ENCODE measurements around the gene PDK2.
A peak's percentile ranks its signal among the peaks of the same experiment; 100 is the strongest.

The PDK2 gene

GRCh38 chr17:50125420-50125997 is 30.4 kb downstream of the PDK2 start:
- Mint-ChIP-seq H3K4me3 (no peak overlapping the region), H3K9me3 (no peaks in the 10 kb centered on the region), H3K36me3 (peaks cover 14% of the 10 kb centered on the region), H3K27ac (no peak overlapping the region), H3K4me1 (peaks cover 17% of the 10 kb centered on the region)
- DNase-seq (ENCODE audit: low spot score in 2 of 2), result no peak
- ATAC-seq, result no peak

GRCh38 chr17:50127697-50128361 is 32.7 kb downstream of the PDK2 start:
- peaks cover 25% of the 10 kb centered on the region for H3K36me3 Mint-ChIP-seq
- no peak overlapping the region for H3K27ac Mint-ChIP-seq
- H3K4me3 Mint-ChIP-seq, result no peak overlapping the region
- ATAC-seq (no peak), DNase-seq (ENCODE audit: low spot score in 2 of 2) (no peak)
- H3K4me1 Mint-ChIP-seq, result peaks cover 38% of the 10 kb centered on the region
- no peaks in the 10 kb centered on the region for H3K9me3 Mint-ChIP-seq

GRCh38 chr17:50128441-50129352 is 33.5 kb downstream of the PDK2 start:
- ATAC-seq (no peak), DNase-seq (ENCODE audit: low spot score in 2 of 2) (no peak)
- peak overlapping the region; percentile 67 for H3K4me3 Mint-ChIP-seq
- peaks cover 38% of the 10 kb centered on the region for H3K4me1 Mint-ChIP-seq
- peak overlapping the region; percentile 50 for H3K27ac Mint-ChIP-seq
- H3K36me3 Mint-ChIP-seq, result peaks cover 31% of the 10 kb centered on the region
- H3K9me3 Mint-ChIP-seq, result no peaks in the 10 kb centered on the region

GRCh38 chr17:50129353-50129727 is 34.2 kb downstream of the PDK2 start:
- Mint-ChIP-seq H3K4me1 (peaks cover 43% of the 10 kb centered on the region), H3K9me3 (no peaks in the 10 kb centered on the region), H3K36me3 (peaks cover 38% of the 10 kb centered on the region), H3K27ac (no peak overlapping the region), H3K4me3 (peak overlapping the region; percentile 67)
- ATAC-seq (peak; percentile 1), DNase-seq (ENCODE audit: low spot score in 2 of 2) (no peak)

- peak; percentile 69 for ATAC-seq
- no peaks in the 10 kb centered on the region for H3K9me3 Mint-ChIP-seq
- peak within 1 kb of the TSS; percentile 67 for H3K4me3 Mint-ChIP-seq
- peaks cover 42% of the 10 kb centered on the region for H3K36me3 Mint-ChIP-seq
- DNase-seq (ENCODE audit: low spot score in 2 of 2), result peak in 1 of 2 donors; percentile 69
- H3K27ac Mint-ChIP-seq, result peak within 1 kb of the TSS; percentile 88
- peaks cover 43% of the 10 kb centered on the region for H3K4me1 Mint-ChIP-seq
Measured at GRCh38 chr17:50129728-50130558, 34.8 kb downstream of the PDK2 start, which contains the start of gene SAMD14. Gene SAMD14, minus strand, starts transcription at chr17:50130160. Its CDS starts 5,201 bp downstream, at chr17:50124959.

GRCh38 chr17:50130559-50131305 is 35.6 kb downstream of the PDK2 start:
- Mint-ChIP-seq H3K27ac (peak overlapping the region; percentile 88), H3K9me3 (no peaks in the 10 kb centered on the region), H3K4me3 (peak overlapping the region; percentile 67), H3K4me1 (peaks cover 43% of the 10 kb centered on the region), H3K36me3 (peaks cover 47% of the 10 kb centered on the region)
- ATAC-seq (peak; percentile 4), DNase-seq (ENCODE audit: low spot score in 2 of 2) (no peak)

- Mint-ChIP-seq H3K4me3 (no peak overlapping the region), H3K4me1 (peaks cover 52% of the 10 kb centered on the region), H3K36me3 (peaks cover 63% of the 10 kb centered on the region), H3K27ac (peak overlapping the region; percentile 88), H3K9me3 (no peaks in the 10 kb centered on the region)
- no peak for DNase-seq (ENCODE audit: low spot score in 2 of 2)
- no peak for ATAC-seq
Measured at GRCh38 chr17:50132104-50132794, 37.1 kb downstream of the PDK2 start.

- ATAC-seq, result no peak
Measured at GRCh38 chr17:50133028-50133768, 38.0 kb downstream of the PDK2 start.

GRCh38 chr17:50133769-50134099 is 38.6 kb downstream of the PDK2 start:
- Mint-ChIP-seq H3K36me3 (peaks cover 72% of the 10 kb centered on the region), H3K4me1 (peaks cover 48% of the 10 kb centered on the region)
- no peak for ATAC-seq

More at GRCh38 chr17:50133028-50133768, 38.0 kb downstream of the PDK2 start:
- H3K4me1 Mint-ChIP-seq, result peaks cover 53% of the 10 kb centered on the region
- DNase-seq (ENCODE audit: low spot score in 2 of 2), result no peak
- no peak overlapping the region for H3K4me3 Mint-ChIP-seq
- peaks cover 72% of the 10 kb centered on the region for H3K36me3 Mint-ChIP-seq
- H3K9me3 Mint-ChIP-seq, result no peaks in the 10 kb centered on the region
- H3K27ac Mint-ChIP-seq, result no peak overlapping the region

GRCh38 chr17:50134206-50135110 is 39.3 kb downstream of the PDK2 start:
- Mint-ChIP-seq H3K4me3 (no peak overlapping the region), H3K4me1 (peaks cover 47% of the 10 kb centered on the region), H3K36me3 (peaks cover 76% of the 10 kb centered on the region), H3K27ac (no peak overlapping the region), H3K9me3 (no peaks in the 10 kb centered on the region)
- no peak for DNase-seq (ENCODE audit: low spot score in 2 of 2)
- ATAC-seq, result no peak

More at GRCh38 chr17:50133769-50134099, 38.6 kb downstream of the PDK2 start:
- Mint-ChIP-seq H3K9me3 (no peaks in the 10 kb centered on the region), H3K4me3 (no peak overlapping the region), H3K27ac (no peak overlapping the region)
- no peak for DNase-seq (ENCODE audit: low spot score in 2 of 2)

GRCh38 chr17:50135316-50136095 is 40.4 kb downstream of the PDK2 start:
- DNase-seq (ENCODE audit: low spot score in 2 of 2) (no peak), ATAC-seq (no peak)
- no peaks in the 10 kb centered on the region for H3K9me3 Mint-ChIP-seq
- peaks cover 55% of the 10 kb centered on the region for H3K4me1 Mint-ChIP-seq
- peak overlapping the region; percentile 54 for H3K27ac Mint-ChIP-seq
- peaks cover 81% of the 10 kb centered on the region for H3K36me3 Mint-ChIP-seq
- no peak overlapping the region for H3K4me3 Mint-ChIP-seq

GRCh38 chr17:50136096-50136687 is 41.0 kb downstream of the PDK2 start:
- no peak for DNase-seq (ENCODE audit: low spot score in 2 of 2)
- no peak overlapping the region for H3K4me3 Mint-ChIP-seq
- peaks cover 83% of the 10 kb centered on the region for H3K36me3 Mint-ChIP-seq
- peak overlapping the region; percentile 87 for H3K27ac Mint-ChIP-seq
- ATAC-seq, result no peak
- H3K4me1 Mint-ChIP-seq, result peaks cover 55% of the 10 kb centered on the region
- no peaks in the 10 kb centered on the region for H3K9me3 Mint-ChIP-seq
